T-cell (primary cell): Measurements from ENCODE around the gene DPPA3. TPM values are rescaled to one million over a fixed set of nuclear protein-coding genes. Genes with fewer than 3 reads are reported as not detected.

ENCODE experiments used
- ATAC-seq, 4 experiments: fragments of 200-7000 bp in 3 of 4; fragments of 150-1000 bp in 1 of 4; cut with Tn5 transposase; replicated peaks in 1 of 4; 1 replicate in 3 of 4; 2 replicates in 1 of 4; pipeline ENCODE4 v1.10.0; 2021; ENCODE audit warnings: moderate library complexity in 3 of 4, mild to moderate bottlenecking in 2 of 4, moderate number of reproducible peaks in 1 of 4
- CTCF ChIA-PET, 2 donors: fragments of 300-600 bp; sonication (Branson Sonifier 250); formaldehyde crosslinking; loops; one replicate each; lab custom pipeline; 2022; ENCODE audit warnings: antibody characterized with exemption in 2 of 2; lab: Charles Lee
- POLR2A ChIA-PET, 2 donors: fragments of 300-600 bp; sonication (Branson Sonifier 250); formaldehyde crosslinking; loops; one replicate each; lab custom pipeline; 2022; ENCODE audit warnings: antibody characterized with exemption in 2 of 2; lab: Charles Lee
- DNase-seq, 35 experiments: peaks; one replicate each; pipeline versions ENCODE4 v3.0.0 to v3.0.0-alpha.2; 2013 to 2023
- H3K27ac ChIP-seq: one replicate; pipeline ENCODE4 v1.5.1; 2013; ENCODE audit warnings: low read length
- H3K27me3 ChIP-seq, 2 experiments: replicated peaks in 1 of 2; 1 replicate in 1 of 2; 2 replicates in 1 of 2; pipeline versions ENCODE4 v1.6.1 to v1.7.0; 2013; ENCODE audit warnings: low read length in 1 of 2, mixed read lengths in 1 of 2; ENCODE audit not compliant: control insufficient read depth in 2 of 2, insufficient read depth in 2 of 2; ENCODE audit errors: extremely low read depth in 1 of 2
- H3K36me3 ChIP-seq, 2 donors: 1 replicate in 1 of 2; 2 replicates in 1 of 2; pipeline versions ENCODE4 v1.6.1 to v1.7.0; 2013; ENCODE audit warnings: low read length in 1 of 2; ENCODE audit not compliant: control insufficient read depth in 2 of 2, insufficient read depth in 1 of 2; ENCODE audit errors: extremely low read depth in 1 of 2
- H3K4me1 ChIP-seq, 2 experiments: 1 replicate in 1 of 2; 2 replicates in 1 of 2; pipeline versions ENCODE4 v1.6.1 to v1.7.0; 2013; ENCODE audit warnings: low read length in 2 of 2, mixed read lengths in 1 of 2; ENCODE audit not compliant: insufficient read depth in 2 of 2, control insufficient read depth in 1 of 2; ENCODE audit errors: extremely low read depth in 1 of 2
- H3K4me3 ChIP-seq, 2 donors: 1 replicate in 1 of 2; 2 replicates in 1 of 2; pipeline versions ENCODE4 v1.5.1 to v1.7.0; 2013; ENCODE audit warnings: mild to moderate bottlenecking in 2 of 2, low read length in 1 of 2, moderate library complexity in 1 of 2; ENCODE audit not compliant: control insufficient read depth in 1 of 2; ENCODE audit errors: extremely low read depth in 1 of 2
- H3K9me3 ChIP-seq: 2 replicates; pipeline ENCODE4 v1.7.0; 2013
- H3K27ac Mint-ChIP-seq, 2 donors: one replicate each; pipeline ENCODE4 v1.8.0; 2020 to 2021; ENCODE audit warnings: mild to moderate bottlenecking in 2 of 2, mixed read lengths in 2 of 2
- H3K27me3 Mint-ChIP-seq, 2 donors: one replicate each; pipeline ENCODE4 v1.8.0; 2021 to 2022; ENCODE audit warnings: mixed read lengths in 2 of 2
- H3K36me3 Mint-ChIP-seq: one replicate; pipeline ENCODE4 v1.8.0; 2021; ENCODE audit warnings: mixed read lengths
- H3K4me1 Mint-ChIP-seq, 3 donors: one replicate each; pipeline ENCODE4 v1.8.0; 2020 to 2022; ENCODE audit warnings: mixed read lengths in 3 of 3, mild to moderate bottlenecking in 1 of 3
- H3K4me3 Mint-ChIP-seq, 3 donors: one replicate each; pipeline ENCODE4 v1.8.0; 2020 to 2022; ENCODE audit warnings: mild to moderate bottlenecking in 3 of 3, mixed read lengths in 3 of 3, moderate library complexity in 3 of 3
- H3K9me3 Mint-ChIP-seq, 3 donors: one replicate each; pipeline ENCODE4 v1.8.0; 2020 to 2022; ENCODE audit warnings: mixed read lengths in 3 of 3
- WGBS: methylation state at CpG from one replicate; pipeline ENCODE4 v1.1.5; 2013; ENCODE audit warnings: missing lambda C conversion rate; ENCODE audit not compliant: insufficient coverage; 5-methylcytosine and 5-hydroxymethylcytosine counted together
- total RNA-seq, 35 experiments: library from RNA in 6 of 35; stranded (reverse) in 6 of 35; fragments of 120-200 nt in 1 of 35; gene quantifications; one replicate each; pipeline versions ENCODE4 v1.2.1 to v1.2.4 and lab custom pipeline; 2013 to 2026

Gene DPPA3
- total RNA-seq, 5 donors from 2014 or later (not counting 1 experiment from before 2014, with no cell fraction given): not detected

GRCh38 chr12:7695237-7695560 is 16.0 kb upstream of the DPPA3 start:
- Mint-ChIP-seq H3K4me1 (peaks cover 9 to 11% (median 10%) of the 10 kb centered on the region in 3 donors), H3K9me3 (no peaks in the 10 kb centered on the region), H3K27ac (no peak overlapping the region), H3K4me3 (no peak overlapping the region), H3K36me3 (no peaks in the 10 kb centered on the region), H3K27me3 (peaks cover 7 to 12% of the 10 kb centered on the region in 2 donors)
- 8% methylated on average over 4 of the region's 10 CpGs for WGBS
- Histone ChIP-seq H3K4me3 (no peak overlapping the region), H3K4me1 (no peaks in the 10 kb centered on the region), H3K27ac (no peak overlapping the region), H3K9me3 (no peaks in the 10 kb centered on the region), H3K36me3 (no peaks in the 10 kb centered on the region), H3K27me3 (no peaks in the 10 kb centered on the region)
- no peak for ATAC-seq
- CTCF ChIA-PET: no interaction called here
- no peak for DNase-seq
- POLR2A ChIA-PET: no interaction called here

GRCh38 chr12:7695566-7696197 is 15.6 kb upstream of the DPPA3 start, which contains the start of gene GDF3:
TSS of gene GDF3 (minus strand) at chr12:7695775. CDS start at chr12:7695728, 47 bp downstream.
- H3K27ac ChIP-seq: no peak within 1 kb of the TSS
- POLR2A ChIA-PET: no interaction called here
- Mint-ChIP-seq H3K9me3 (no peaks in the 10 kb centered on the region), H3K27me3 (peaks cover 7 to 12% of the 10 kb centered on the region in 2 donors), H3K4me3 (no peak within 1 kb of the TSS), H3K27ac (no peak within 1 kb of the TSS), H3K36me3 (no peaks in the 10 kb centered on the region), H3K4me1 (peaks cover 9 to 11% (median 10%) of the 10 kb centered on the region in 3 donors)
- ATAC-seq (no peak), DNase-seq (peak in 2 of 35 experiments; percentile 1 to 6)
- WGBS: 0% methylated on average over 2 of the region's 7 CpGs
- no peaks in the 10 kb centered on the region for H3K4me1 ChIP-seq
- CTCF ChIA-PET: no interaction called here
- no peak within 1 kb of the TSS for H3K4me3 ChIP-seq
- H3K27me3 ChIP-seq: no peaks in the 10 kb centered on the region
- no peaks in the 10 kb centered on the region for H3K36me3 ChIP-seq
- H3K9me3 ChIP-seq: no peaks in the 10 kb centered on the region

- CTCF ChIA-PET: no interaction called here
Observed at GRCh38 chr12:7705846-7706245, 5.4 kb upstream of the DPPA3 start.

GRCh38 chr12:7709969-7710675 is 1.1 kb upstream of the DPPA3 start:
- Mint-ChIP-seq H3K27ac (no peak overlapping the region), H3K9me3 (no peaks in the 10 kb centered on the region), H3K4me1 (no peaks in the 10 kb centered on the region), H3K36me3 (no peaks in the 10 kb centered on the region), H3K27me3 (peaks cover 4 to 10% of the 10 kb centered on the region in 2 donors), H3K4me3 (no peak overlapping the region)
- no peak overlapping the region for H3K27ac ChIP-seq
- ATAC-seq: no peak
- H3K27me3 ChIP-seq: no peaks in the 10 kb centered on the region
- 67% methylated on average over 7 of the region's 8 CpGs for WGBS
- H3K4me1 ChIP-seq: no peaks in the 10 kb centered on the region
- CTCF ChIA-PET: no interaction called here
- POLR2A ChIA-PET: no interaction called here
- no peak overlapping the region for H3K4me3 ChIP-seq
- no peak for DNase-seq
- H3K36me3 ChIP-seq: no peaks in the 10 kb centered on the region
- H3K9me3 ChIP-seq: no peaks in the 10 kb centered on the region

More at GRCh38 chr12:7705846-7706245, 5.4 kb upstream of the DPPA3 start:
- no peak overlapping the region for H3K4me3 ChIP-seq
- DNase-seq: no peak
- 73% methylated on average over 11 of the region's 29 CpGs for WGBS
- Mint-ChIP-seq H3K27me3 (no peaks in the 10 kb centered on the region), H3K36me3 (no peaks in the 10 kb centered on the region), H3K27ac (no peak overlapping the region), H3K9me3 (no peaks in the 10 kb centered on the region), H3K4me1 (no peaks in the 10 kb centered on the region), H3K4me3 (no peak overlapping the region)
- H3K9me3 ChIP-seq: no peaks in the 10 kb centered on the region
- H3K27me3 ChIP-seq: no peaks in the 10 kb centered on the region
- ATAC-seq: no peak
- POLR2A ChIA-PET: no interaction called here
- H3K27ac ChIP-seq: no peak overlapping the region
- H3K4me1 ChIP-seq: no peaks in the 10 kb centered on the region
- H3K36me3 ChIP-seq: no peaks in the 10 kb centered on the region

- H3K36me3 Mint-ChIP-seq: no peaks in the 10 kb centered on the region
- H3K27me3 Mint-ChIP-seq: peaks cover 4 to 11% of the 10 kb centered on the region in 2 donors
- Histone ChIP-seq H3K36me3 (no peaks in the 10 kb centered on the region), H3K27me3 (peaks cover 0 to 4% of the 10 kb centered on the region in 2 experiments), H3K9me3 (no peaks in the 10 kb centered on the region), H3K4me1 (no peaks in the 10 kb centered on the region), H3K27ac (no peak overlapping the region), H3K4me3 (no peak overlapping the region)
- H3K27ac Mint-ChIP-seq: no peak overlapping the region
- no peaks in the 10 kb centered on the region for H3K9me3 Mint-ChIP-seq
- no peak for ATAC-seq
- H3K4me3 Mint-ChIP-seq: no peak overlapping the region
- POLR2A ChIA-PET: no interaction called here
- CTCF ChIA-PET: no interaction called here
- H3K4me1 Mint-ChIP-seq: no peaks in the 10 kb centered on the region
- no peak for DNase-seq
- WGBS: 97% methylated on average over 14 of the region's 28 CpGs
Observed at GRCh38 chr12:7712841-7713442, 1.7 kb downstream of the DPPA3 start.

- CTCF ChIA-PET: no interaction called here
- no peak for ATAC-seq
- no peak overlapping the region for H3K4me3 Mint-ChIP-seq
Observed at GRCh38 chr12:7716381-7716780, 5.1 kb downstream of the DPPA3 start.

More at GRCh38 chr12:7716381-7716780, 5.1 kb downstream of the DPPA3 start:
- no peak overlapping the region for H3K27ac Mint-ChIP-seq
- Histone ChIP-seq H3K27me3 (peaks cover 0 to 13% of the 10 kb centered on the region in 2 experiments), H3K4me1 (no peaks in the 10 kb centered on the region), H3K27ac (no peak overlapping the region), H3K4me3 (no peak overlapping the region), H3K9me3 (no peaks in the 10 kb centered on the region), H3K36me3 (no peaks in the 10 kb centered on the region)
- peak in 1 of 35 experiments; percentile 12 for DNase-seq
- no peaks in the 10 kb centered on the region for H3K4me1 Mint-ChIP-seq
- H3K27me3 Mint-ChIP-seq: peaks cover 9 to 11% of the 10 kb centered on the region in 2 donors
- H3K36me3 Mint-ChIP-seq: no peaks in the 10 kb centered on the region
- POLR2A ChIA-PET: no interaction called here
- no peaks in the 10 kb centered on the region for H3K9me3 Mint-ChIP-seq
- 80% methylated on average over 1 of the region's 5 CpGs for WGBS
